K562 (cell line): ENCODE data around the gene LDAH. TPM values are rescaled to one million over a fixed set of nuclear protein-coding genes. Genes with fewer than 3 reads are reported as not detected.

Experiments
- ATAC-seq: fragments of 200-7000 bp; cut with Tn5 transposase; 3 replicates; pipeline ENCODE4 v1.9.1; 2020; ENCODE audit warnings: moderate library complexity
- BruUV-seq: library from RNA; stranded (reverse); fragments of 400-500 nt; replicated peaks from 2 replicates; lab custom pipeline; 2021; lab: Mats Ljungman, UMichigan
- CTCF ChIA-PET: fragments of 300-600 bp; formaldehyde crosslinking; extraction: SDS; loops from one replicate; lab custom pipeline; 2021; ENCODE audit warnings: low intra/inter-chr PET ratio; lab: Yijun Ruan, JAX
- POLR2A ChIA-PET: fragments of 300-600, 350-650 bp; sonication (Branson Sonifier 250); formaldehyde crosslinking; extraction: SDS; loops from one replicate; lab custom pipeline; 2021; ENCODE audit warnings: antibody characterized with exemption, inconsistent platforms; lab: Yijun Ruan, JAX
- DNase-seq, 4 experiments: peaks; one replicate each; pipeline versions ENCODE4 v3.0.0 to v3.0.0-alpha.2; 2011 to 2018; ENCODE audit warnings: low spot score in 3 of 4, mixed read lengths in 3 of 4; ENCODE audit errors: extremely low read depth in 1 of 4
- FAIRE-seq: peaks from 2 replicates; lab custom pipeline; 2011; peaks lifted over from hg19 to GRCh38; lab: Jason Lieb, UNC
- H2AFZ ChIP-seq: 2 replicates; pipeline ENCODE4 v1.6.0; 2011; ENCODE audit warnings: low read depth, low read length, control low read depth, inconsistent platforms
- H3K27ac ChIP-seq: fragments of 200-600 bp; 3 replicates; pipeline ENCODE4 v1.8.0; 2011; ENCODE audit warnings: low read depth, mild to moderate bottlenecking, control low read depth, inconsistent platforms, low read length, moderate library complexity, mixed read lengths; ENCODE audit errors: extremely low read depth
- H3K27me3 ChIP-seq, 2 experiments: fragments of 300-600 bp in 1 of 2; 2 replicates in 1 of 2; 3 replicates in 1 of 2; pipeline versions ENCODE4 v1.6.0 to v1.8.0; 2011; ENCODE audit warnings: inconsistent platforms in 2 of 2, low read length in 2 of 2, mild to moderate bottlenecking in 1 of 2, mixed read lengths in 1 of 2, moderate library complexity in 1 of 2; ENCODE audit not compliant: control insufficient read depth in 2 of 2, insufficient read depth in 2 of 2
- H3K36me3 ChIP-seq: fragments of 300-600 bp; 3 replicates; pipeline ENCODE4 v1.8.0; 2011; ENCODE audit warnings: mild to moderate bottlenecking, low read length, inconsistent platforms; ENCODE audit not compliant: control insufficient read depth, insufficient read depth
- H3K4me1 ChIP-seq, 2 experiments: fragments of 200-600 bp in 1 of 2; replicated peaks in 1 of 2; 2 replicates in 1 of 2; 3 replicates in 1 of 2; pipeline versions ENCODE4 v1.5.1 to v1.8.0; 2011; ENCODE audit warnings: inconsistent platforms in 2 of 2, low read length in 2 of 2, mild to moderate bottlenecking in 1 of 2, mixed read lengths in 1 of 2, moderate library complexity in 1 of 2; ENCODE audit not compliant: control insufficient read depth in 2 of 2, insufficient read depth in 2 of 2
- H3K4me2 ChIP-seq: 2 replicates; pipeline ENCODE4 v1.6.1; 2011; ENCODE audit warnings: low read length, control low read depth, inconsistent platforms, mixed read lengths; ENCODE audit not compliant: insufficient read depth
- H3K4me3 ChIP-seq: fragments of 200-600 bp; sonication (generic), shearing (Covaris generic); 2 replicates; pipeline ENCODE4 v1.5.1; 2016; ENCODE audit warnings: control low read depth, inconsistent platforms
- H3K79me2 ChIP-seq: fragments of 200-600 bp; 3 replicates; pipeline ENCODE4 v1.8.0; 2011; ENCODE audit warnings: low read length, inconsistent platforms; ENCODE audit not compliant: control insufficient read depth, insufficient read depth
- H3K9ac ChIP-seq, 2 experiments: 2 replicates each; pipeline versions ENCODE4 v1.6.0 to v1.6.1; 2011; ENCODE audit warnings: low read depth in 2 of 2, low read length in 2 of 2, control low read depth in 1 of 2, inconsistent platforms in 1 of 2, mild to moderate bottlenecking in 1 of 2, mixed read lengths in 1 of 2; ENCODE audit not compliant: insufficient read depth in 1 of 2
- H3K9me1 ChIP-seq: one replicate; pipeline ENCODE4 v1.6.0; 2011; ENCODE audit warnings: inconsistent platforms, mild to moderate bottlenecking, low read length, moderate library complexity; ENCODE audit not compliant: control insufficient read depth, insufficient read depth
- H3K9me3 ChIP-seq: replicated peaks from 2 replicates; pipeline ENCODE4 v1.5.1; 2011; ENCODE audit warnings: low read depth, low read length, inconsistent platforms; ENCODE audit not compliant: control insufficient read depth, insufficient read depth
- H4K20me1 ChIP-seq: replicated peaks from 2 replicates; pipeline ENCODE4 v1.6.1; 2011; ENCODE audit warnings: low read length, inconsistent platforms, mixed read lengths; ENCODE audit not compliant: control insufficient read depth, insufficient read depth
- RB1 ChIP-seq: fragments of 450-650 bp; IDR thresholded peaks from 2 replicates; pipeline ENCODE4 v1.6.1; 2017; ENCODE audit warnings: low read depth, mild to moderate bottlenecking
- REST ChIP-seq, 2 experiments: fragments of 450-650 bp; formaldehyde crosslinking in 1 of 2; IDR thresholded peaks; 2 replicates each; pipeline versions ENCODE4 v1.4.0 to v1.6.1; 2014 to 2020; ENCODE audit warnings: mild to moderate bottlenecking in 2 of 2, borderline replicate concordance in 1 of 2, low read depth in 1 of 2
- WGBS: fragments of 100-300 bp; shearing (Covaris generic); methylation state at CpG from one replicate; pipeline ENCODE4 v1.1.6; 2016; ENCODE audit warnings: low coverage, mixed read lengths; ENCODE audit not compliant: insufficient coverage; ENCODE audit errors: missing lambda C conversion rate; 5-methylcytosine and 5-hydroxymethylcytosine counted together
- in situ Hi-C: fragments of 300-500 bp; cut with MboI; formaldehyde crosslinking; loops from 4 replicates; pipeline ENCODE4 v1.15.0; 2018; ENCODE audit warnings: inconsistent platforms, mixed read lengths
- intact Hi-C: fragments of 100-400 bp; cut with micrococcal nuclease; formaldehyde crosslinking; loops from 2 replicates; pipeline ENCODE4 v1.14.2; 2022
- polyA plus RNA-seq, 8 experiments: library from polyadenylated mRNA; depleted of rRNA in 4 of 8; stranded (reverse) in 5 of 8; unstranded in 3 of 8; fragments of >200 nt; fragmentation: Nextera tagmentation in 2 of 8; fragmentation: Illumina TruSeq in 1 of 8; extraction: Ambion mirVana in 2 of 8; extraction: Trizol in 1 of 8; gene quantifications; 2 replicates each; pipeline versions ENCODE4 v1.2.1 to v1.2.3, GENCODE V29; 2011 to 2014; ENCODE audit warnings: inconsistent platforms in 1 of 8, missing spikeins in 1 of 8
- total RNA-seq, 7 experiments: library from RNA; depleted of rRNA in 6 of 7; stranded (reverse); fragments of >200 nt in 6 of 7; fragmentation: Illumina TruSeq in 2 of 7; extraction: Trizol in 2 of 7; gene quantifications; 2 replicates each; pipeline versions ENCODE4 v1.2.1 to v1.2.3, GENCODE V29; 2011 to 2021; ENCODE audit warnings: low replicate concordance in 1 of 7
- TF ChIP-seq, protein P1 (sequence below): fragments of 250-450 bp; sonication (Bioruptor Pico); IDR thresholded peaks from 2 replicates; pipeline ENCODE4 v1.8.0; 2021; ENCODE audit warnings: mild to moderate bottlenecking, moderate library complexity

LDAH gene
- total and polyA plus RNA-seq, 9 of the 15 experiments (the other 6 are each of a cell fraction or from before 2014, with no cell fraction given): 22.3 to 60.1 (median 40.0) TPM

GRCh38 chr2:20635675-20636584 is 187.0 kb downstream of the LDAH start:
- no peaks in the 10 kb centered on the region for H3K9me3 ChIP-seq
- 20% methylated on average over 31 of the region's 32 CpGs for WGBS
- intact Hi-C loops: loop anchor here (1.0 to 10.0 kb wide), 3 partner anchors 193 to 381 kb away; no protein-coding TSS in a partner anchor
- no peaks in the 10 kb centered on the region for H4K20me1 ChIP-seq
- CTCF ChIA-PET: interaction anchor here (0.6 to 3.9 kb wide), 11 partner anchors 15 to 680 kb away, joined by 3 to 54 read pairs (median 4); partner anchors contain the start of gene HS1BP3
- H3K36me3 ChIP-seq: no peaks in the 10 kb centered on the region
- H2AFZ ChIP-seq: no peak overlapping the region; the same call in 1 of the 2 replicates
- ATAC-seq: peak; percentile 98
- POLR2A ChIA-PET: interaction anchor here (0.6 to 0.8 kb wide), 3 partner anchors 40 to 99 kb away, joined by 3 to 4 read pairs (median 3); no protein-coding TSS in a partner anchor
- DNase-seq: peak; percentile 84 to 86 (median 85)
- H3K4me3 ChIP-seq: no peak overlapping the region
- peak; percentile 84 for FAIRE-seq
- H3K9me1 ChIP-seq: no peaks in the 10 kb centered on the region
- peak overlapping the region in 1 of 2 experiments; percentile 59; a peak in 1 of 4 replicates for H3K9ac ChIP-seq
- H3K27me3 ChIP-seq: no peaks in the 10 kb centered on the region
- peaks cover 0 to 13% of the 10 kb centered on the region in 2 experiments; a peak in 1 of 5 replicates for H3K4me1 ChIP-seq
- no peak overlapping the region; the same call in 1 of the 2 replicates for H3K4me2 ChIP-seq
- no peak overlapping the region for H3K27ac ChIP-seq
- no TSS peak for BruUV-seq
- in situ Hi-C loops: loop anchor here (5.0 to 10.0 kb wide), 2 partner anchors 194 to 541 kb away; no protein-coding TSS in a partner anchor
- H3K79me2 ChIP-seq: no peaks in the 10 kb centered on the region
- TF ChIP-seq RB1 (peak; percentile 62; the same call in 1 of the 2 replicates), REST (IDR thresholded peaks at IDR 0.05; ENCODE audit: borderline replicate concordance) (peak; percentile 94), REST (CRISPR knock-in tag; IDR thresholded peaks at IDR 0.05; ENCODE audit: low read depth) (no peak)
- TF ChIP-seq, protein P1, sequence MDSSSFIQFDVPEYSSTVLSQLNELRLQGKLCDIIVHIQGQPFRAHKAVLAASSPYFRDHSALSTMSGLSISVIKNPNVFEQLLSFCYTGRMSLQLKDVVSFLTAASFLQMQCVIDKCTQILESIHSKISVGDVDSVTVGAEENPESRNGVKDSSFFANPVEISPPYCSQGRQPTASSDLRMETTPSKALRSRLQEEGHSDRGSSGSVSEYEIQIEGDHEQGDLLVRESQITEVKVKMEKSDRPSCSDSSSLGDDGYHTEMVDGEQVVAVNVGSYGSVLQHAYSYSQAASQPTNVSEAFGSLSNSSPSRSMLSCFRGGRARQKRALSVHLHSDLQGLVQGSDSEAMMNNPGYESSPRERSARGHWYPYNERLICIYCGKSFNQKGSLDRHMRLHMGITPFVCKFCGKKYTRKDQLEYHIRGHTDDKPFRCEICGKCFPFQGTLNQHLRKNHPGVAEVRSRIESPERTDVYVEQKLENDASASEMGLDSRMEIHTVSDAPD (CRISPR knock-in tag): no peak
